Rectal smooth muscle tissue (tissue), 1 donor: Measurements from ENCODE around the gene CSTPP1.
"Not testable (repeated sequence)": the region's sequence is repeated elsewhere in the genome, so short reads cannot be mapped to it uniquely, and the experiment has no call there.

Source experiments
- H3K27ac ChIP-seq: one replicate; pipeline ENCODE4 v1.7.0; 2013; ENCODE audit warnings: low read depth, low read length, inconsistent platforms
- H3K27me3 ChIP-seq: one replicate; pipeline ENCODE4 v1.7.0; 2013; ENCODE audit warnings: low read length; ENCODE audit not compliant: control insufficient read depth, insufficient read depth
- H3K36me3 ChIP-seq: one replicate; pipeline ENCODE4 v1.7.0; 2013; ENCODE audit warnings: low read length; ENCODE audit not compliant: control insufficient read depth, insufficient read depth
- H3K4me1 ChIP-seq: one replicate; pipeline ENCODE4 v1.7.0; 2013; ENCODE audit warnings: low read length; ENCODE audit not compliant: control insufficient read depth, insufficient read depth
- H3K4me3 ChIP-seq: one replicate; pipeline ENCODE4 v1.7.0; 2013; ENCODE audit warnings: low read length
- H3K9ac ChIP-seq: one replicate; pipeline ENCODE4 v1.7.0; 2013; ENCODE audit warnings: low read length

The CSTPP1 gene

DNA sequence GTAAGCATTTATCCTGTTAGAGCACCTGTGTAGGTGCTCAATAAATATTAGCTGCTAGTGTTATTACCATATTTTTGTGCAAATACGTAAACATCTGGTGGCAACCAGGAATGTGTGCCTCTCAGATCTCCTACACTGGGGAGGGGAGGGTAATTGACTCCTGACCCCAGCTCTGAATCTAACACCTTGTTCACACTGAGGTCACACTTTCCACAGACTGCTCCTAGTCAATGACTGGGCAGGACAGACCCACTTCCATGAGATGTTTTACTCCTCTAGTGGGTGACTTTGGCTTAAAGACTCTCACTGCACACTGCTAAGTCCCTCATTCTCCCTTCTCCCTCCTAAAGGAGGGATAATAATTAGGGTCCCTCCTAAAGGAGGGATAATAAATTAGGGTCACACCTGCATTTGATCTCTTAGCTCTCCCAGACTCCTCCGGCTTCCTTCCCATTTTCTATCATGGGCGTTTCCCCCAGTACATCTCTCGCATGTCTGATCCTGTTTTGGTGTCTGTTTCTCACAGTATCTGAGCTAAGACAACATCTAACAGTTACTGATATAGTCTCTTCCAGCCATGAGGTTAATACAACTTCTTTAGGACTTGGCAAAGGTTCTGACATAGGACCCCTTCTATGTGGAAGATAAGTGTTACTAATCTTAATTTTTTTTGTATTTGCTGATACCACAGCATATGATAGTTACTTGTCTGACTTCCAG, 8.0 kb downstream of the CSTPP1 start:
- H3K9ac ChIP-seq: no peak overlapping the region
- no peak overlapping the region for H3K27ac ChIP-seq
- no peaks in the 10 kb centered on the region for H3K27me3 ChIP-seq
- H3K36me3 ChIP-seq: no peaks in the 10 kb centered on the region
- no peak overlapping the region for H3K4me3 ChIP-seq
- peaks cover 5% of the 10 kb centered on the region for H3K4me1 ChIP-seq

GRCh38 chr11:46947399-46948077, 11.0 kb downstream of the CSTPP1 start:
- Histone ChIP-seq H3K36me3 (no peaks in the 10 kb centered on the region), H3K9ac (no peak overlapping the region), H3K4me3 (no peak overlapping the region), H3K27me3 (no peaks in the 10 kb centered on the region), H3K27ac (peak overlapping the region; percentile 68), H3K4me1 (peaks cover 5% of the 10 kb centered on the region)

DNA sequence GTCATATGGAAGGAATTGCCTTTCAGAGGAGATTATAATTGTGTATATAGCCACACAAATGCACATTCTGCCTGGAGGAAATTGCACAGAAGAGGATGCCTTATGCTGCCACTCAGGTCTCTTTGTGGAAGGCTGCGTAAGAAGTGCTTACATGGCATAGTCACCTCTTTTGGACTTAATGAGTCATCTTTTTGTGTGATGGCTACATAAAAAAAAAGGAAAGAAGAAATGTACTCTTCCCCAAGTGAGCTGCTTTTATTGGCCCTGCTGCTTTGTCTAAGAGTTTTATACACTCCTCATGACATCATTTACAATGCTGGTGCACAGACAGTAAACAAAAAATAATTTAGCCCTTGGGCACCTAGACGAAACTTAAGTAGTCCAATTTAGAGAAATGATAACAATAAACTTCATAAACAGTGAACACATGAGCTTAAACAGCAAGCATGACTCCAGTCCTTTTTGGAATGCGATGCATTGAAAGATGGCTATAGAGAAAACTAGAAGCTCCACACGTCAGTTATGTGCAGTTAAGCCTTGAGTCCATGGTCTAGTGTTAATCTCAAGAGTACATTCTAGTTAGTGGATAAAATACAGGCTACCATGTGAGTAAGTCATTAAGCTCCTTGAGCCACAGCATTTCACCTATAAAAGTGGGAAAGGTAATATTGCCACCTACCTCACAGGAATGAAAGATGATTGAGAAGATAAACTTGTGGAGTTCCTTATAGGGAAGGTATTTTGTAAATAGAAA, 12.0 kb downstream of the CSTPP1 start:
- H3K9ac ChIP-seq: no peak overlapping the region

DNA sequence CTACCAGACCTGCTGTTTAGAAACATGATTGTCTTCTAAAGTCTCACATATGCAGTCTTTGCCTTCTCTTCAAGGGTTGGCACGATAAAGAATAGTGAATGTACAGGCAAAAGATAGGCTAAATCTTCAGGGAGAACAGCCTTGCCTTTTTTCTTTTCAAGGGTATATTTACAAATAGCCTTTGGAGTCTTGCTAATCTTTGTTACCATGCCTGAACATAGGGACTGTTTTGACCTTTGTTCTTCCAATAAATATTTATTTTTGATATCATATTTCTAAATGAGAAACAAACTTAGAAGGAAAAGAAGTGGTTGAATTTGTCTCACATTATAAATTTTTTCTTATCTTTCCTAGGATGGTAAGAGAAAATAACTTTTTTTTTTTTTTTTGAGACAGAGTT, 12.7 kb downstream of the CSTPP1 start:
- no peak overlapping the region for H3K4me3 ChIP-seq
- no peaks in the 10 kb centered on the region for H3K27me3 ChIP-seq
- H3K4me1 ChIP-seq: peaks cover 5% of the 10 kb centered on the region
- H3K9ac ChIP-seq: no peak overlapping the region
- no peaks in the 10 kb centered on the region for H3K36me3 ChIP-seq
- H3K27ac ChIP-seq: no peak overlapping the region

More for the DNA sequence above, 12.0 kb downstream of the CSTPP1 start:
- H3K27me3 ChIP-seq: no peaks in the 10 kb centered on the region
- no peaks in the 10 kb centered on the region for H3K36me3 ChIP-seq
- H3K4me3 ChIP-seq: no peak overlapping the region
- peaks cover 5% of the 10 kb centered on the region for H3K4me1 ChIP-seq
- peak overlapping the region; percentile 68 for H3K27ac ChIP-seq

DNA sequence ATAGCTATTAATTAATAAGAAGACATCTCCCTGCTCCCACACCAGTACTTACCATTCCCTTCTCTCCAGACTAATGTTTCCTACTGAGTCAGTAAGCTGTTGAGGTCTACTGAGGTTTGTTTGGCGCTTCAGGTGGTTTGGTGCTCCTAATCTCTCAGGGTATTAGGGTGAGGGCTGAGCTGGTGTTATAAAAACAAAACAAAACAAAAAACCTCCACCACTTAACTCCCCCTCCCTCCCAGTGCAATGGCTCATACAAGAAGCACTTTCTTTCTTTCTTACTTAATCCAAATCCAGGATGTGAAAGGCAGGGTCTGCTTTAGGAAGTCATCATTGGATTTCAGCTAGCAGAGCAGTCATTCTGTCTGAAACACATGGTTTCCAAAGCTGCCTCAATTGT, 15.3 kb downstream of the CSTPP1 start:
- Histone ChIP-seq H3K4me3 (no peak overlapping the region), H3K36me3 (no peaks in the 10 kb centered on the region), H3K4me1 (peaks cover 5% of the 10 kb centered on the region), H3K27me3 (no peaks in the 10 kb centered on the region), H3K27ac (no peak overlapping the region), H3K9ac (no peak overlapping the region)

GRCh38 chr11:46952553-46952952, 16.0 kb downstream of the CSTPP1 start:
- no peak overlapping the region for H3K4me3 ChIP-seq

GRCh38 chr11:46953093-46953492, 16.5 kb downstream of the CSTPP1 start:
- Histone ChIP-seq H3K4me1 (peaks cover 3% of the 10 kb centered on the region), H3K36me3 (no peaks in the 10 kb centered on the region), H3K27me3 (no peaks in the 10 kb centered on the region), H3K27ac (no peak overlapping the region), H3K9ac (no peak overlapping the region), H3K4me3 (no peak overlapping the region)

More at GRCh38 chr11:46952553-46952952, 16.0 kb downstream of the CSTPP1 start:
- Histone ChIP-seq H3K4me1 (peaks cover 5% of the 10 kb centered on the region), H3K27me3 (no peaks in the 10 kb centered on the region), H3K27ac (no peak overlapping the region), H3K36me3 (no peaks in the 10 kb centered on the region), H3K9ac (no peak overlapping the region)

DNA sequence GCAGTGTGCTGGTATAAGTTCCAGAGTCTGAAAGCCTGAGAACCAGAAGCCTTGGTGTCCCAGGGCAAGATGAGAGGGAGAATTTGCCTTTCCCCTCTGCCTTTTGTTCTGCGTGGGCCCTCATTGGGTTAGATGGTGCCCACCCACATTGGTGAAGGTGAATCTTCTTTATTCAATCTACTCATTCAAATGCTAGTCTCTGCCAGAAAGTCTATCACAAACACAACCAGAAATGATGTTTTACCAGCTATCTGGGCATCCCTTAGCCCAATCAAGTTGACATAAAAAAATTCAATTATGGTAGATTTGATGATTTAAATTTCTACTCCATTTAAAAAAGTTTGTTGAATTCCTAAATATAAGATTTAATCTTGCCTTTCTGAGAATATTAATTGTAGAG, 22.2 kb downstream of the CSTPP1 start:
- Histone ChIP-seq H3K27me3 (no peaks in the 10 kb centered on the region), H3K4me3 (no peak overlapping the region), H3K9ac (no peak overlapping the region), H3K36me3 (no peaks in the 10 kb centered on the region), H3K27ac (no peak overlapping the region), H3K4me1 (no peaks in the 10 kb centered on the region)

GRCh38 chr11:46961041-46961440, 24.5 kb downstream of the CSTPP1 start:
- H3K36me3 ChIP-seq: no peaks in the 10 kb centered on the region
- no peak overlapping the region for H3K27ac ChIP-seq
- H3K9ac ChIP-seq: no peak overlapping the region
- no peak overlapping the region for H3K4me3 ChIP-seq
- no peaks in the 10 kb centered on the region for H3K4me1 ChIP-seq
- no peaks in the 10 kb centered on the region for H3K27me3 ChIP-seq

GRCh38 chr11:46961886-46962285, 25.3 kb downstream of the CSTPP1 start:
- not testable (repeated sequence) for H3K9ac ChIP-seq

DNA sequence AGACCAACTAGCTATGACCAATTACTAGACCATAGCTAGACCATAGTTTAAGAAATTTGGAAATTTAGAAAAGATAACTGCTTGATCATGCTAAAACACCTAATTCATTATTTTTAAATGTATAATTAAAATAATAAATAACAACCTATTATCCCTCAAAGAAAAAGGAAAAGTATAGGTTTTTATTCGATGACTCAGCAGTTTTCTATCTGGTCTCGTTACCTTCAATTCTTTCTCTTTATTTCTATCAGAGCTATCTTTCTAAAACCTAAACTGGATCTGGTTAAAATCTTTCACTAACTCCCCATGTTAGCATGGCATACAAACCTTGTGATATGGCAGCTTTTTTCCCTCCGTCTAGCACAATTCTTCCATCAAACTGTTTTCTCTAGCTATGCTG, 27.3 kb downstream of the CSTPP1 start:
- H3K4me3 ChIP-seq: no peak overlapping the region
- no peaks in the 10 kb centered on the region for H3K27me3 ChIP-seq
- H3K9ac ChIP-seq: no peak overlapping the region
- H3K27ac ChIP-seq: no peak overlapping the region
- no peaks in the 10 kb centered on the region for H3K36me3 ChIP-seq
- no peaks in the 10 kb centered on the region for H3K4me1 ChIP-seq

More at GRCh38 chr11:46961886-46962285, 25.3 kb downstream of the CSTPP1 start:
- H3K27ac ChIP-seq, H3K36me3 ChIP-seq, H3K4me1 ChIP-seq, H3K4me3 ChIP-seq, H3K27me3 ChIP-seq: not testable (repeated sequence)

DNA sequence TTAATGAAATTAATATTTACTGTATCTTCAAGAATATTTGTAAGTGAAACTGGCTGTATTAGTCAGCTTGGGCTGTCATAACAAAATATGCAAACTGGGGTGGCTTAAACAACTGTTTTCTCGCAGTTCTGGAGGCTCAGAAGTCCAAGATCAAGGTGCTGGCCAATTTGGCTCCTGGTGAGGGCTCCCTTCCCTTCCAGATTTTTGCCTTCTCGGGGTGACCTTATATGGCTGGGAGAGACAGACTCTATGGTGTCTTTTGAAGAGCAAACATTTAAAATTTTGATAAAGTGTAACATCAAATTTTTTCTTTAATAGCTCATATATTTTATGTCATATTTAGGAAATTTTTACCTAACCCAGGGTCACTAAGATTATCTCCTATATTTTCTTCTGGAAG, 30.2 kb downstream of the CSTPP1 start:
- Histone ChIP-seq H3K27me3 (no peaks in the 10 kb centered on the region), H3K4me1 (no peaks in the 10 kb centered on the region), H3K9ac (no peak overlapping the region), H3K36me3 (no peaks in the 10 kb centered on the region), H3K27ac (no peak overlapping the region), H3K4me3 (no peak overlapping the region)
